Stomach (tissue), 4 donors: Measurements from ENCODE around the gene ACACA.

ENCODE experiments used
- CTCF ChIP-seq, 7 experiments: fragments of 450-650 bp in 4 of 7; fragments of 200-600 bp in 3 of 7; sonication (generic) in 3 of 7; IDR thresholded peaks; one replicate each; pipeline ENCODE4 v1.5.1; 2016 to 2019; ENCODE audit warnings: antibody characterized with exemption in 7 of 7, control low read depth in 2 of 7, mild to moderate bottlenecking in 1 of 7
- POLR2A ChIP-seq, 4 donors: fragments of 450-650 bp; IDR thresholded peaks; one replicate each; pipeline ENCODE4 v1.6.1; 2016; ENCODE audit warnings: antibody characterized with exemption in 4 of 4, control low read depth in 2 of 4, mild to moderate bottlenecking in 1 of 4, moderate library complexity in 1 of 4
- POLR2AphosphoS5 ChIP-seq, 3 donors: sonication (generic); formaldehyde crosslinking; IDR thresholded peaks; one replicate each; pipeline ENCODE4 v1.6.1; 2016; ENCODE audit warnings: antibody characterized with exemption in 3 of 3

- no peak for TF ChIP-seq POLR2AphosphoS5 (IDR thresholded peaks at IDR 0.05)
- TF ChIP-seq CTCF (IDR thresholded peaks at IDR 0.05), result no peak
- no peak for TF ChIP-seq POLR2A (IDR thresholded peaks at IDR 0.05)
Measured at GRCh38 chr17:37211136-37211535, 195.5 kb downstream of the ACACA start.
